ENCODE results near the gene KANSL2. TPM values are rescaled to one million over a fixed set of nuclear protein-coding genes. Genes with fewer than 3 reads are reported as not detected.
"Not testable (repeated sequence)": the region's sequence is repeated elsewhere in the genome, so short reads cannot be mapped to it uniquely, and the experiment has no call there.

The KANSL2 gene
- total and polyA plus RNA-seq, 2 of the 13 experiments (the other 11 are each of a cell fraction or from before 2014, with no cell fraction given) = 24.1 to 41.3 TPM

DNA sequence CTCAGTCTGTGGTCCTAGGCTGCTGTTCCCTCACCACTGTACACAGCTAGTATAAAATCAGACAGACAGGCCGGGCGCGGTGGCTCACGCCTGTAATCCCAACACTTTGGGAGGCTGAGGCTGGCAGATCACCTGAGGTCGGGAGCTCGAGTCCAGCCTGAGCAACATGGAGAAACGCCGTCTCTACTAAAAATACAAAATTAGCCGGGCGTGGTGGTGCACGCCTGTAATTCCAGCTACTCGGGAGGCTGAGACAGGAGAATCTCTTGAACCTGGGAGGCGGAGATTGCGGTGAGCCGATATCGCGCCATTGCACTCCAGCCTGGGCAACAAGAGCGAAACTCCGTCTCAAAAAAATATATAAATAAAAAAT lies 481 bp upstream of the KANSL2 start (continued):
- TF ChIP-seq HNF1A (IDR thresholded peaks at IDR 0.05; ENCODE audit: low read depth) = not testable (repeated sequence)
- 0 out of 2 replicates have a peak, but pooled peaks have one; percentile 4 for TF ChIP-seq HNF1A (CRISPR knock-in tag; IDR thresholded peaks at IDR 0.05; ENCODE audit: borderline replicate concordance)

- intact Hi-C loops (cut with micrococcal nuclease; ENCODE audit: unreplicated experiment) (no loop called here), in situ Hi-C loops (cut with HindIII; ENCODE audit: extremely low pct_ligation_motif_present, low pct_unique_long_range_greater_than_20kb) (no loop called here)
- FAIRE-seq (no peak), DNase-seq (ENCODE audit: low spot score) (peak; percentile 12), ATAC-seq (peak; percentile 2)
- Histone ChIP-seq H3K79me2 (ENCODE audit: insufficient read depth, low read length) (peaks cover 54% of the 10 kb centered on the region), H3K27me3 (ENCODE audit: control insufficient read depth in 1 of 2, insufficient read depth in 2 of 2, low read length in 2 of 2) (no peaks in the 10 kb centered on the region; a peak in 1 of 5 replicates), H3K36me3 (replicated peaks in 1 of 2; ENCODE audit: control insufficient read depth in 1 of 2, insufficient read depth in 2 of 2, low read length in 2 of 2) (peaks cover 4 to 26% of the 10 kb centered on the region in 2 experiments; a peak in 3 of 5 replicates), H3K4me2 (ENCODE audit: low read depth, low read length) (peak overlapping the region; percentile 89), H4K20me1 (ENCODE audit: insufficient read depth, low read length) (peaks cover 10% of the 10 kb centered on the region; the same call in 1 of the 2 replicates), H2AFZ (ENCODE audit: low read length) (no peak overlapping the region), H3K9me3 (ENCODE audit: low read length) (no peaks in the 10 kb centered on the region), H3K9ac (ENCODE audit: insufficient read depth, low read depth, low read length) (peak overlapping the region; percentile 96), H3K27ac (ENCODE audit: extremely low read length, insufficient read depth, low read length) (peak overlapping the region; percentile 93), H3K4me3 (replicated peaks in 1 of 3; ENCODE audit: insufficient read depth in 1 of 3, low read depth in 2 of 3, low read length in 3 of 3) (peak overlapping the region; percentile 82 to 91 (median 85)), H3K4me1 (ENCODE audit: insufficient read depth, low read length) (peaks cover 42% of the 10 kb centered on the region)
- WGBS (ENCODE audit: low lambda C conversion rate) = 6% methylated on average over 11 of the region's 11 CpGs
- TSS peak; percentile 53 for BruUV-seq (replicated peaks)
- ChIA-PET POLR2A (interaction anchor here (1.3 to 1.5 kb wide), 3 partner anchors 29 to 108 kb away, joined by 5 to 8 read pairs (median 6); partner anchors contain the start of genes ADCY6 and CCNT1), CTCF (ENCODE audit: low intra/inter-chr PET ratio, low total read pairs) (no interaction called here)
- TF ChIP-seq ZNF350 (CRISPR knock-in tag; IDR thresholded peaks at IDR 0.05; ENCODE audit: borderline replicate concordance, low read depth) = no peak
- TF ChIP-seq ZNF451 (CRISPR knock-in tag; IDR thresholded peaks at IDR 0.05) = 0 out of 2 replicates have a peak, but pooled peaks have one; percentile 5
- TF ChIP-seq SATB2 (CRISPR knock-in tag; IDR thresholded peaks at IDR 0.05) = no peak
- no peak for TF ChIP-seq JARID2 (CRISPR knock-in tag; IDR thresholded peaks at IDR 0.05; ENCODE audit: insufficient replicate concordance)
- TF ChIP-seq, protein P1, sequence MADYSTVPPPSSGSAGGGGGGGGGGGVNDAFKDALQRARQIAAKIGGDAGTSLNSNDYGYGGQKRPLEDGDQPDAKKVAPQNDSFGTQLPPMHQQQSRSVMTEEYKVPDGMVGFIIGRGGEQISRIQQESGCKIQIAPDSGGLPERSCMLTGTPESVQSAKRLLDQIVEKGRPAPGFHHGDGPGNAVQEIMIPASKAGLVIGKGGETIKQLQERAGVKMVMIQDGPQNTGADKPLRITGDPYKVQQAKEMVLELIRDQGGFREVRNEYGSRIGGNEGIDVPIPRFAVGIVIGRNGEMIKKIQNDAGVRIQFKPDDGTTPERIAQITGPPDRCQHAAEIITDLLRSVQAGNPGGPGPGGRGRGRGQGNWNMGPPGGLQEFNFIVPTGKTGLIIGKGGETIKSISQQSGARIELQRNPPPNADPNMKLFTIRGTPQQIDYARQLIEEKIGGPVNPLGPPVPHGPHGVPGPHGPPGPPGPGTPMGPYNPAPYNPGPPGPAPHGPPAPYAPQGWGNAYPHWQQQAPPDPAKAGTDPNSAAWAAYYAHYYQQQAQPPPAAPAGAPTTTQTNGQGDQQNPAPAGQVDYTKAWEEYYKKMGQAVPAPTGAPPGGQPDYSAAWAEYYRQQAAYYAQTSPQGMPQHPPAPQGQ (CRISPR knock-in tag; IDR thresholded peaks at IDR 0.05; ENCODE audit: borderline replicate concordance) = 0 out of 2 replicates have a peak, but pooled peaks have one; percentile 37
- TF ChIP-seq CENPT (CRISPR knock-in tag; IDR thresholded peaks at IDR 0.05; ENCODE audit: low read depth) = no peak
- TF ChIP-seq ZNF598 (CRISPR knock-in tag; IDR thresholded peaks at IDR 0.05; ENCODE audit: borderline replicate concordance) = no peak
- TF ChIP-seq, protein P2, sequence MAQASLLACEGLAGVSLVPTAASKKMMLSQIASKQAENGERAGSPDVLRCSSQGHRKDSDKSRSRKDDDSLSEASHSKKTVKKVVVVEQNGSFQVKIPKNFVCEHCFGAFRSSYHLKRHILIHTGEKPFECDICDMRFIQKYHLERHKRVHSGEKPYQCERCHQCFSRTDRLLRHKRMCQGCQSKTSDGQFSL (CRISPR knock-in tag; IDR thresholded peaks at IDR 0.05) = no peak
- TF ChIP-seq, protein P3, sequence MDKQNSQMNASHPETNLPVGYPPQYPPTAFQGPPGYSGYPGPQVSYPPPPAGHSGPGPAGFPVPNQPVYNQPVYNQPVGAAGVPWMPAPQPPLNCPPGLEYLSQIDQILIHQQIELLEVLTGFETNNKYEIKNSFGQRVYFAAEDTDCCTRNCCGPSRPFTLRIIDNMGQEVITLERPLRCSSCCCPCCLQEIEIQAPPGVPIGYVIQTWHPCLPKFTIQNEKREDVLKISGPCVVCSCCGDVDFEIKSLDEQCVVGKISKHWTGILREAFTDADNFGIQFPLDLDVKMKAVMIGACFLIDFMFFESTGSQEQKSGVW (CRISPR knock-in tag; IDR thresholded peaks at IDR 0.05; ENCODE audit: borderline replicate concordance) = no peak
- TF ChIP-seq NCOA1 (CRISPR knock-in tag; IDR thresholded peaks at IDR 0.05) = no peak
- TF ChIP-seq POLR2AphosphoS5 (IDR thresholded peaks at IDR 0.05; ENCODE audit: low read depth, low read length) = no peak
- 0 out of 2 replicates have a peak, but pooled peaks have one; percentile 2 for TF ChIP-seq MIER3 (CRISPR knock-in tag; IDR thresholded peaks at IDR 0.05; ENCODE audit: borderline replicate concordance)
Observed at GRCh38 chr12:48681399-48681709, 684 bp downstream of the KANSL2 start.
